SHP77 (cell line): ENCODE data around the gene NBAS.
"Not testable (repeated sequence)": the region's sequence is repeated elsewhere in the genome, so short reads cannot be mapped to it uniquely, and the experiment has no call there.

Source experiments
- DNase-seq, 2 experiments: peaks; one replicate each; lab custom pipeline; 2025; lab: John Stamatoyannopoulos, UW

The NBAS gene

GRCh38 chr2:15260835-15261234, 300.3 kb downstream of the NBAS start:
- DNase-seq: no peak

GRCh38 chr2:15260196-15260595, 300.9 kb downstream of the NBAS start:
- DNase-seq: no peak

GRCh38 chr2:15259356-15259756, 301.8 kb downstream of the NBAS start:
- no peak for DNase-seq

DNA sequence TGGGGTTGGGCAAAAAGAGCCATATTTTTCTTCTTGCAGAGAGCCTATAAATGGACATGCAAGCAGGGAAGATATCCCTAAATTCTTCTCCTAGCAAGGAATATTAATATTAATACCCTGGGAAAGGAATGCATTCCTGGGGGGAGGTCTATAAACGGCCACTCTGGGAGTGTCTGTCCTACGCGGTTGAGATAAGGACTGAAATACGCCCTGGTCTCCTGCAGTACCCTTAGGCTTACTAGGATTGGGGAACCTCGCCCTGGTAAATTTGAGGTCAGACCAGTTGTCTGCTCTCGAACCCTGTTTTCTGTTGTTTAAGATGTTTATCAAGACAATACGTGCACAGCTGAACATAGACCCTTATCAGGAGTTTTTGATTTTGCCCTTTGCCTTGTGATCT, 302.7 kb downstream of the NBAS start:
- not testable (repeated sequence) for DNase-seq

- DNase-seq: no peak
These were observed 307.3 kb downstream of the NBAS start for GRCh38 chr2:15253835-15254286.

- no peak for DNase-seq
These were observed 307.9 kb downstream of the NBAS start for GRCh38 chr2:15253247-15253646.

- DNase-seq: no peak
These were observed 309.4 kb downstream of the NBAS start for GRCh38 chr2:15251753-15252152.

DNA sequence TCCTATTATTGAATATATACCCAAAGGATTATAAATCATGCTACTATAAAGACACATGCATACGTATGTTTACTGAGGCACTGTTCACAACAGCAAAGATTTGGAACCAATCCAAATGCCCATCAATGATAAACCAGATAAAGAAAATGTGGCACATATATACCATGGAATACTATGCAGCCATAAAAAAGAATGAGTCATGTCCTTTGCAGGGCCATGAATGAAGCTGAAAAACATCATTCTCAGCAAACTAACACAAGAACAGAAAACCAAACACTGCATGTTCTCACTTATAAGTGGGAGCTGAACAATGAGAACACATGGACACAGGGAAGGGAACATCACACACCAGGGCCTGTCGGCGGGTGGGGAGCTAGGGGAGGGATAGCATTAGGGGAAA, 310.2 kb downstream of the NBAS start:
- not testable (repeated sequence) for DNase-seq

DNA sequence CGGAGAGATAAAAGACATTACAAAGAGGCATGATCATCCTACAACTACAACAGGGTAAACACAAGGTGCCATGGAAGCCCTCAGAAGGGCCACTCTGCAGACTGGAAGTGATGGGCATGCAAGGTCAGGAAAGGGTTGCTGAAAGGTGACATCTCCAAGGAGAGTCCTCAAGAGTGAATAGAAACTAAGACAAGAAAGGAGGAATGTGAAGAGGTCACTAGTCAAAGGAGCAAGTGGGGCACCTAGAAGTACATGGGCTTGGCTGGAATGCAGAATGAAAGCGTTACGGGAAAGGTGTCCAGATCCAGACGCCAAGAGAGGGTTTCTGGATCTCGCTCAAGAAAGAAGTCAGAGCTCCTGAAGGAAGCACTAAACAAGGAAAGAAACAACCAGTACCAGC, 314.3 kb downstream of the NBAS start:
- DNase-seq: no peak

DNA sequence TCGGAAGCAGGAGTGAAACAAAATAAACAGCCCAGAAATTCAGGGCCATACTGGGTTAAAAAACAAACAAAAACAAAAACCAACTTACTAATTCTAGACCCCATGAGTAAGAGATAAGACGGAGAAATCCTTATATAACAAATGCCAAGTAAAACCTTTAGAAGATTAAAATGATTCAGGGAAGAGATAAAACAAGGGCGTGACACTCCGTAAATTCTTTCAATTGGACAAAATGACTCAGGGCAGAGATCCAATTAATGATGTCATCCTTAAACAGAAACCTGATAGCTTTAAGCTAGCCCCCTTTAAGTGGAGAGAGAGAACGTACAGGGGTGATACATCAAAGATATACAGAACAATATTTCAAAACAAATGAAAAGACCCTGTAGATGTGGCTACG, 317.4 kb downstream of the NBAS start:
- DNase-seq: peak; percentile 12 to 32

DNA sequence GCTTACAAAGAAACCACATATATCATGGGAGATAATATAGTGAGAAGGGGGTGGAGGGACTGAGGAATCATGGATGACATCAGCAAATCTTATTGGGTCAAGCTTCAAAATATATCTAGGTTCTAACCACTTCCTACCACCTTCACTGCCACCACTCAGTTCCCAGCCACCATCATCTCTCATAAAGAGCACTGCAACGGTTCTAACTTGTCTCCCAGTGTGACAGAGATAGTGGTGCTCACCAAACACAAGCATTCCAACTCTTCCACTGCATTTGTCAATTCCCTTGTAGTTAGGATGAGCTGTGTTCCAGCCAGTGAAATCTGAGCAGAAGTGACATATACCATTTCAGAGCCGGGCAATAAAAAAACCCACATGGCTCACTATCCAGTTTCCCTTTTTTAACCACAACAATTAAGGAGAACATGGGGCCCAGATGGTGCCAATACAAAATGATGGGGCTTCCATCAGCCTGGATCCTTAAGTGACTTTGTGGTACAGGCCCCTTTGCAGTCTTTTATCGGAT, 318.1 kb downstream of the NBAS start:
- DNase-seq: no peak

- no peak for DNase-seq
These were observed 319.2 kb downstream of the NBAS start for GRCh38 chr2:15241929-15242328.

DNA sequence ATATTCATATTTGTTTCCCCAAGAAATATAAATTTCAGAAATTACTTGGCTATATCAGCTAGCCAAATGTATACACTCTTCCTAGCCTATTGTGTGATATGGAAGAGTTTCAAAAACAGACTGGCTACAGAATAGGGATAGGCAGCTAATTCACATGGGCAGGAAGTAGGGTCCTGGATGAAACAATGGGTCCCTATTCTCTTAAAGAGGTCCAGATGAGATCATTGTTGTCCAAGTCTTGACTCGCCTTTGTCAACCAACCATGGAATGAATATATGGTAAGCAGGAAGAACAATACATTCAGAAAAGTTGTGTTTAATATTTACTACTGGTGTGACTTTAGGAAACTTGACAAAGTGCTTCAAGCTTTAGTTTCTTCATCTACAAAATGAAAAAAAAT, 319.9 kb downstream of the NBAS start:
- no peak for DNase-seq

DNA sequence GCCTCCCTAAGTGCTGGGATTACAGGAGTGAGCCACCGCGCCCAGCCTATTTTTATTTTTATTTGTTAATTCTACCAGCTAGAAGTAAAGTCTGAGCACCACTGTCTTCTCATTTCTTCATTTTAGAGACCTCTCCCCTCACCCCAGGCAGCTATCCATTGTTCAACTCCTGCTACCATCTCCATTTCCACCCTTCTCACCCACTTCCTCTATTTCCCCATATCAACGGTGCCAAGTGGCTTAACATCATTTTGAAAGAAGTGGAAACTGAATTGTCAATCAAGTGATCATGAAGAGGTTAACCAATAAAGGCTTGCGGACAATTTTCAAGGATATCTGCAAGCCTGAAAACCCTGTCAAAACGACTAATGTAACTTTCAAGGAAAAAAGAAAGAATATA, 323.1 kb downstream of the NBAS start:
- DNase-seq: no peak

GRCh38 chr2:15230599-15231192, 330.4 kb downstream of the NBAS start:
- DNase-seq: no peak

DNA sequence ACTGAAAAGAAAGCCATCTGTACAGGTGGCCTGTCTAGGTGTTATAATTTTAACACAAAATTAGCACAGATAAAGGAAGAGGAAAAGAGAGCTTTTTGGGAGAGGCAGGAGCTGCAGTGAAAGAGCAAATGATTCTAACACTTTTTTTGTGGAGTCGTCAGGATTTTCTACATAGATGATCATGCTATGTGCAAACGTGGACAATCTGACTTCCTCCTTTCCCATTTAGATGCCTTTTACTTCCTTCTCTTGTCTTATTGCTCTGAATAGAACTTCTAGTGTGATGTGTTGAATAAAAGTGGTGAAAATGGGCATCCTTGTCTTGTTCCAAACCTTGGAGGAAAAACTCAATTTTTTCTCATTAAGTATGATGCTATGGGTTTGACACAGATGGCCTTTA, 334.5 kb downstream of the NBAS start:
- no peak for DNase-seq

DNA sequence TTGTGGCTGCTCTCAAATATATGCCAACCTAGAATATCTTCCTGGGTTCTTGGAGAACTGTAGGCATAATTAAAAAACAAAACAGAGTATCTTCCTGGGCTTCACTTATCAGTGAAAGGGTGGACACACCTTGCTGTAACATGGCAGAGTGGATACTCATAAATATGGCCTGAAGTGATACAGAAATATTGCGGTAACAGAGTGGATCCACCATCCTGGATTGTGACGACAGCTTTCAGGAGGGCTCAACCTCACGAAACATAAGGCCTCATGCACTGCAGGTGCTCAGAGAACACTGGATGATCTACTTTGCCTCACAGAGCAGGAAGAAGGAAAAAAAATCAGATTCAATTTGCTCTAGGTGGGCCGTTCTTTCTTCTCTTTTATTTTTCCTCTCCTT, 336.0 kb downstream of the NBAS start:
- DNase-seq: no peak

DNA sequence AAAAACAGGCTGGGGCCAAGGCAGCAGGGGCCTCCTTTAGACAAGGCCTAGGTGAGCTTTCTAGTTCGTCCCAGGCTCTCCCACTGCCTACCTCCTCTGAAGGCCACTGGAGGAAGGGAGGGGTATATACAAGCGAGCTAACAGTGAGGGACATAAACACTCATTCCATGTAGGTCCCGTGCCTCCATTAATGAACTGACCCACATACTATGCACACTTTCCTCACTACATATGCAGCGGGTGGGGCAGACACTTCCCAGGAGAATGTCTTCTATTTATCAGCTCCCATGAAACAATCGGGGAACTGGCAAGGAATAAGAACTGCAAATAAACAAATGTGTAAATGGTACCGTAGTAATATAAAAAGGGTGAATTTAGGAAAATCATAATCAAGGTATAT, 336.5 kb downstream of the NBAS start:
- DNase-seq: no peak

GRCh38 chr2:15223887-15224286, 337.2 kb downstream of the NBAS start:
- no peak for DNase-seq

GRCh38 chr2:15222856-15223255, 338.3 kb downstream of the NBAS start:
- no peak for DNase-seq

- DNase-seq: no peak
These were observed 340.5 kb downstream of the NBAS start for GRCh38 chr2:15220603-15221002.

DNA sequence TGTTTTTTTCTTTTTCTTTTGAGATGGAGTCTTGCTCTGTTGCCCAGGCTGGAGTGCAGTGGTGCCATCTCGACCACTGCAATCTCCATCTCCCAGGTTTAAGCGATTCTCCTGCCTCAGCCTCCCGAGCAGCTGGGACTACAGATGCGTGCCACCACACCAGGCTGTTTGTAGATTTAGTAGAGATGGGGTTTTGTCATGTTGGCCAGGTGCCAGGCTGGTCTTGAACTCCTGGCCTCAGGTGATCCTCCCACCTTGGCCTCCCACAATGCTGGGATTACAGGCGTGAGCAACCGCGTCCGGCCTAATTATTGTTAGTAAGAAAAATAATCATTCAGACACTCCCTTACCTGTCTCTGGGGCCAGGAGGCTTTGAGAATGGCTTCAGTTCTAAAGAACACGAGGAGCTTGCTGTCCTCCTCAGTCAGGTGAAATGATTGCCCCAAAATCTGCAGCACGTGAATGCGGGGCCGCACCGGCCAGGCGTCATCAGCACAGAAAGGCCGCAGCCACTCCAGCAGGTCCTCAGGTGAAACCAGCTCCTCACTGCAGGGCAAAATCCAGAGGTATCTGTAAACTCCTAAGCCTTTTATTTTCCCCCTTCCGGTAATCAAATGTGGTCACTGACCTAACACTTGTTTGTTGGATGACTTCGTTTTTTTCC, 342.6 kb downstream of the NBAS start:
- no peak for DNase-seq

GRCh38 chr2:15212249-15212648, 348.9 kb downstream of the NBAS start:
- no peak for DNase-seq

GRCh38 chr2:15210542-15210941, 350.6 kb downstream of the NBAS start:
- DNase-seq: not testable (repeated sequence)
